Measurements from ENCODE around the gene MYBL2.

GRCh38 chr20:43715511-43715910, 48.6 kb downstream of the MYBL2 start:
- TF ChIP-seq POLR2A (IDR thresholded peaks at IDR 0.05) (no peak), CTCF (IDR thresholded peaks at IDR 0.05) (no peak), EP300 (IDR thresholded peaks at IDR 0.05) (no peak), POLR2AphosphoS5 (IDR thresholded peaks at IDR 0.05) (no peak)

All from gastroesophageal sphincter (tissue), 3 donors.